Trophoblast cell (in vitro differentiated cells and primary cell): ENCODE data around the gene RGS14.

Experiments
- DNase-seq, 2 donors: peaks; one replicate each; pipeline ENCODE4 v3.0.0-alpha.2; 2016
- H2AFZ ChIP-seq: 2 replicates; pipeline ENCODE4 v1.6.1; 2013; ENCODE audit warnings: low read length, moderate library complexity, mild to moderate bottlenecking; ENCODE audit not compliant: insufficient read depth, poor library complexity
- H2AK5ac ChIP-seq: 2 replicates; pipeline ENCODE4 v1.6.1; 2013; ENCODE audit warnings: mild to moderate bottlenecking, low read length
- H2BK120ac ChIP-seq: 2 replicates; pipeline ENCODE4 v1.6.1; 2013; ENCODE audit warnings: low read length, mild to moderate bottlenecking, moderate library complexity; ENCODE audit not compliant: insufficient read depth, poor library complexity
- H2BK12ac ChIP-seq: 2 replicates; pipeline ENCODE4 v1.6.1; 2013; ENCODE audit warnings: mild to moderate bottlenecking, low read length, moderate library complexity
- H2BK5ac ChIP-seq: 2 replicates; pipeline ENCODE4 v1.6.1; 2013; ENCODE audit warnings: low read length, low read depth, moderate library complexity, mild to moderate bottlenecking; ENCODE audit not compliant: poor library complexity
- H3K14ac ChIP-seq: 2 replicates; pipeline ENCODE4 v1.6.1; 2013; ENCODE audit warnings: mild to moderate bottlenecking, low read length
- H3K18ac ChIP-seq: 2 replicates; pipeline ENCODE4 v1.6.1; 2013; ENCODE audit warnings: mild to moderate bottlenecking, low read length
- H3K23ac ChIP-seq: 2 replicates; pipeline ENCODE4 v1.6.1; 2013; ENCODE audit warnings: low read length
- H3K27ac ChIP-seq: 2 replicates; pipeline ENCODE4 v1.5.1; 2013; ENCODE audit warnings: low read depth, mild to moderate bottlenecking, inconsistent platforms, low read length, moderate library complexity
- H3K27me3 ChIP-seq: 2 replicates; pipeline ENCODE4 v1.6.1; 2013; ENCODE audit warnings: inconsistent platforms, mild to moderate bottlenecking, low read length, moderate library complexity; ENCODE audit not compliant: insufficient read depth
- H3K36me3 ChIP-seq, 2 experiments: 1 replicate in 1 of 2; 2 replicates in 1 of 2; pipeline ENCODE4 v1.6.1; 2013; ENCODE audit warnings: low read length in 2 of 2, mild to moderate bottlenecking in 2 of 2, moderate library complexity in 1 of 2; ENCODE audit not compliant: insufficient read depth in 2 of 2, control insufficient read depth in 1 of 2
- H3K4ac ChIP-seq: 2 replicates; pipeline ENCODE4 v1.6.1; 2013; ENCODE audit warnings: low read depth, mild to moderate bottlenecking, low read length, moderate library complexity
- H3K4me1 ChIP-seq, 2 experiments: 1 replicate in 1 of 2; 2 replicates in 1 of 2; pipeline ENCODE4 v1.6.1; 2013; ENCODE audit warnings: low read length in 2 of 2, mild to moderate bottlenecking in 2 of 2, moderate library complexity in 1 of 2; ENCODE audit not compliant: insufficient read depth in 2 of 2, control insufficient read depth in 1 of 2
- H3K4me2 ChIP-seq: 2 replicates; pipeline ENCODE4 v1.6.1; 2013; ENCODE audit warnings: inconsistent platforms, mild to moderate bottlenecking, low read length, moderate library complexity
- H3K4me3 ChIP-seq: 2 replicates; pipeline ENCODE4 v1.5.1; 2013; ENCODE audit warnings: mild to moderate bottlenecking, low read depth, low read length, inconsistent platforms
- H3K79me1 ChIP-seq: one replicate; pipeline ENCODE4 v1.6.1; 2013; ENCODE audit warnings: low read length
- H3K79me2 ChIP-seq: 2 replicates; pipeline ENCODE4 v1.6.1; 2013; ENCODE audit warnings: low read length, mild to moderate bottlenecking; ENCODE audit not compliant: control insufficient read depth, insufficient read depth, poor library complexity
- H3K9ac ChIP-seq: 2 replicates; pipeline ENCODE4 v1.6.1; 2013; ENCODE audit warnings: mild to moderate bottlenecking, low read length
- H3K9me3 ChIP-seq: 2 replicates; pipeline ENCODE4 v1.6.1; 2013; ENCODE audit warnings: low read depth, mild to moderate bottlenecking, control low read depth, inconsistent platforms, low read length; ENCODE audit not compliant: insufficient read depth
- H4K12ac ChIP-seq: 2 replicates; pipeline ENCODE4 v1.6.1; 2013; ENCODE audit warnings: low read depth, mild to moderate bottlenecking, low read length, moderate library complexity
- H4K8ac ChIP-seq: 2 replicates; pipeline ENCODE4 v1.6.1; 2013; ENCODE audit warnings: low read depth, mild to moderate bottlenecking, low read length, moderate library complexity
- H4K91ac ChIP-seq: one replicate; pipeline ENCODE4 v1.6.1; 2013; ENCODE audit warnings: low read depth, mild to moderate bottlenecking, low read length, moderate library complexity
- WGBS: extraction: QIAGEN DNeasy Blood & Tissue Kit; methylation state at CpG from one replicate; pipeline ENCODE4 v1.1.7; 2013; ENCODE audit warnings: missing lambda C conversion rate; ENCODE audit not compliant: insufficient read length, insufficient coverage; ENCODE audit errors: extremely low coverage; 5-methylcytosine and 5-hydroxymethylcytosine counted together

The RGS14 gene

DNA sequence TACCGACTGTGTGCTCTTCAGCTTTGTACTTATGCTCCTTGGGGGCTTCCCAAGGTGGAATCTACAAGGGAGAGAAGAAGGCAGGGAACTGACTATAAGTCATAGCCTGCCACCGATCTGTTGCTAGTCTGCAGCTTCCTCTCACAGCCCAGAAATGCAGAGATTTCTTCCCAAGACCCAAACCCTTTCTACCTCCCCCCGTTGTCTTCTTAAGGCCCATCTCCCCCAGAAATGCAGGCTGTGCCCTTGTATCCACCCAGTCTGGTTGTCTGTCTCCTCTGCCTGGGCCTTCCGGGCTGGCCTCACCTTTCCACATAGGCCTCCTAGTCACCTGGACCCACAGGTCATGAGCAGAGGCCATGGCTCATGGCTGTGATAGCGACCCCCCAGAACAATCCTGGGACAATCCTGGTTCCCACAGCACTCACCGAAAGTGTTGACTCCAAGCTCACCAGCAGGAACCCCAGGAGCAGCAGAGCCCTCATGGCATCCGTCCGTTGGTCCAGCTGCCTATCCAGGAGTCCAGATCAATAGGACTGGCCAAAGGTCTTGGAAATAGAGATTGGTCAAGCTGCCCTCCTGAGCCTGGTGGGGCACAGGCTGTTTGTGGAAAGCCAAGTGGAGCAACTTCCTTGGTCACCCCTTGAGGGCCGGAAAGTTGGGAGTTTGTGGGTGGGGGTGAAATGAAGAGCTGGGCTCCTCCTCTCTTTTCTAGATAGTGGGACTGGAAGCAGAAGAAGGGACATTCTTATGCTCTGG is 51.5 kb downstream of the RGS14 start, which contains the start of gene F12:
F12 (minus strand) TSS at position 522 of the 759 bp plus-strand sequence; CDS start at position 485, 37 bp downstream.
- H2AFZ ChIP-seq = no peak within 1 kb of the TSS
- no peak within 1 kb of the TSS for H4K91ac ChIP-seq
- H2BK120ac ChIP-seq = no peak within 1 kb of the TSS
- no peak within 1 kb of the TSS for H2BK5ac ChIP-seq
- H3K4me2 ChIP-seq = no peak within 1 kb of the TSS
- H3K9ac ChIP-seq = no peak within 1 kb of the TSS
- no peaks in the 10 kb centered on the region for H3K79me1 ChIP-seq
- no peak within 1 kb of the TSS for H3K4me3 ChIP-seq
- H3K4ac ChIP-seq = no peak within 1 kb of the TSS
- H3K14ac ChIP-seq = no peak within 1 kb of the TSS
- H3K23ac ChIP-seq = no peak within 1 kb of the TSS
- no peak within 1 kb of the TSS for H3K18ac ChIP-seq
- no peaks in the 10 kb centered on the region for H3K79me2 ChIP-seq
- H2BK12ac ChIP-seq = no peak within 1 kb of the TSS
- WGBS = no CpG with 5 or more reads among the region's 9 CpGs
- peaks cover 1% of the 10 kb centered on the region for H3K9me3 ChIP-seq
- DNase-seq = no peak
- no peak within 1 kb of the TSS for H4K12ac ChIP-seq
- H2AK5ac ChIP-seq = no peak within 1 kb of the TSS
- no peaks in the 10 kb centered on the region for H3K36me3 ChIP-seq
- H3K27me3 ChIP-seq = peaks cover 14% of the 10 kb centered on the region
- no peak within 1 kb of the TSS for H3K27ac ChIP-seq
- H3K4me1 ChIP-seq = peaks cover under 1 to 2% of the 10 kb centered on the region in 2 experiments
- H4K8ac ChIP-seq = no peak within 1 kb of the TSS

DNA sequence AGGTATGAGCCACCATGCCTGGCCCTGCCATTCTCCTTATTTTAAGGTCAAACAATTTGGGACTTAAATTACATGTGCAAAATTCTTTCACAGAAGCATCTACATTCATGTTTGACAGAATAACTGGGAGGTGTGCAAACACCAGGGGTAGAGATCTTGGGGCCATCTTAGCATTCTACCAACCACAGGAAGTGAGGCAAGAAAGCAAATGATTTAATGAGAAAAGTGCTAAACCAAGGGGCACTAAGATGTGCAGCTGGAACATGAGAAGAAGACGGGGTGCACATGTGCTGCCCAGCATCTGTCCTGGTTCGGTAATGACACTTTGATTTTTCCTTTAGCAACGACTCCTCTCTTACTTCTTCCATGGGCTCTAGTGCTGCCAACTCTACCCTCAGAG is 52.9 kb downstream of the RGS14 start:
- H3K9me3 ChIP-seq = peaks cover 1% of the 10 kb centered on the region
- no peak overlapping the region for H3K9ac ChIP-seq
- no peaks in the 10 kb centered on the region for H3K4me1 ChIP-seq
- no peak overlapping the region for H3K27ac ChIP-seq
- no peak overlapping the region for H3K4me2 ChIP-seq
- no peak overlapping the region for H3K4ac ChIP-seq
- no peak overlapping the region for H4K8ac ChIP-seq
- no CpG with 5 or more reads among the region's 3 CpGs for WGBS
- no peaks in the 10 kb centered on the region for H3K36me3 ChIP-seq
- DNase-seq = no peak
- H3K14ac ChIP-seq = no peak overlapping the region
- H3K4me3 ChIP-seq = no peak overlapping the region
- no peaks in the 10 kb centered on the region for H3K79me1 ChIP-seq
- H2BK5ac ChIP-seq = no peak overlapping the region
- H3K23ac ChIP-seq = no peak overlapping the region
- H2BK12ac ChIP-seq = no peak overlapping the region
- no peaks in the 10 kb centered on the region for H3K79me2 ChIP-seq
- H4K12ac ChIP-seq = no peak overlapping the region
- H2AFZ ChIP-seq = no peak overlapping the region
- no peak overlapping the region for H4K91ac ChIP-seq
- H2AK5ac ChIP-seq = no peak overlapping the region
- no peak overlapping the region for H2BK120ac ChIP-seq
- peaks cover 1% of the 10 kb centered on the region for H3K27me3 ChIP-seq
- no peak overlapping the region for H3K18ac ChIP-seq

DNA sequence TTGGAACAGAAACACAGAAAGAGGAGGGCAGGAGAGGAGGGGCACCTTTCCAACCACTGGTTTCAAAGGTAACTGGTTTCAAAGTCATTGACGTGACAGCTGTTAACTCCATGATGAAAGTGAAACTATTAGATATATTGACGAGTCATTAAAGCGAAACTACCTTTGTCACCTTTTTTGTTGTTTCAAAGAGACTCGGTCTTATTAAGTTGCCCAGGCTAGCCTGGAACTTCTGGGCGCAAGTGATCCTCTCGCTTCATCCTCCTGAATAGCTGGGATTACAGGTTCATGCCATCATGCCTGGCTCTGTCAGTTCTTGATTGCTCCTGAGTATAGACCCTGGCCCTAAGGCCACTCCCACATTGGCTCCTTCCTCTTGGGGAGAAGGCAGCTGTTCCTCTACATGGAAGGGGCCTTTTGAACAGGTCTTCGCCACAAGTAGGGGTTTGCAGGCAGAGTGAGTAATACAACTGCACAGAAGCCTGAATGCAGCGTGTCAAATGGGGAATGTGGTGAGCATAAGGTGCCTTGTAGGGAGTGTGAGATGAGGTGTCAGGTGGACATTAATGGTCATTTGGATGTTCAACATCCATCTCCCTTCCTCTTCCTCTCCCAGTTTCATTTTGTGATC is 55.0 kb downstream of the RGS14 start:
- peaks cover 1% of the 10 kb centered on the region for H3K9me3 ChIP-seq
- H3K4me1 ChIP-seq = no peaks in the 10 kb centered on the region
- H3K23ac ChIP-seq = peak overlapping the region; percentile 68
- no peak overlapping the region for H3K18ac ChIP-seq
- no peak overlapping the region for H2AFZ ChIP-seq
- H3K4me3 ChIP-seq = no peak overlapping the region
- no peak overlapping the region for H2BK12ac ChIP-seq
- WGBS = no CpG with 5 or more reads among the region's 8 CpGs
- H3K27me3 ChIP-seq = no peaks in the 10 kb centered on the region
- no peak overlapping the region for H4K8ac ChIP-seq
- H3K9ac ChIP-seq = no peak overlapping the region
- no peak overlapping the region for H3K27ac ChIP-seq
- H3K79me2 ChIP-seq = no peaks in the 10 kb centered on the region
- no peak overlapping the region for H3K4ac ChIP-seq
- H3K79me1 ChIP-seq = no peaks in the 10 kb centered on the region
- no peak overlapping the region for H4K12ac ChIP-seq
- H2AK5ac ChIP-seq = no peak overlapping the region
- no peak overlapping the region for H2BK120ac ChIP-seq
- no peak for DNase-seq
- H3K36me3 ChIP-seq = no peaks in the 10 kb centered on the region
- no peak overlapping the region for H3K14ac ChIP-seq
- no peak overlapping the region for H2BK5ac ChIP-seq
- H4K91ac ChIP-seq = no peak overlapping the region
- no peak overlapping the region for H3K4me2 ChIP-seq

DNA sequence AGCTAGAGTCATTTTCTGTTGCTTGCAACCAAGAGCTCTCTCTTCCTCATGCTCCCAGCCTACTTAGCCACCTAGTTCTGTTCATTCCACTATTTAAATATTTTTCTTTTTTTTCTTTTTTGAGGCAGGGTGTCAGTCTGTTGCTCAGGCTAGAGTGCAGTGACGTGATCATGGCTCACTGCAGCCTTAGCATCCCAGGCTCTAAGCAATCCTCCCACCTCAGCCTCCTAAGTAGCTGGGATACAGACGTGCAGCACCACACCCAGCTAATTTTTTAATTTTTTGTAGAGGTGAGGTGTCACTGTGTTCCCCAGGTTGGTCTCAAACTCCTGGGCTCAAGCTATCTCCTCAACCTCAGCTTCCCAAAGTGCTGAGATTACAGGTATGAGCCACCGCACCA is 56.8 kb downstream of the RGS14 start:
- no peak overlapping the region for H2BK120ac ChIP-seq
- H2AFZ ChIP-seq = no peak overlapping the region
- no peak overlapping the region for H3K4ac ChIP-seq
- no peak overlapping the region for H2BK12ac ChIP-seq
- no peak overlapping the region for H3K14ac ChIP-seq
- no peak overlapping the region for H3K18ac ChIP-seq
- no peak overlapping the region for H4K91ac ChIP-seq
- no peaks in the 10 kb centered on the region for H3K27me3 ChIP-seq
- no peak overlapping the region for H4K12ac ChIP-seq
- no peak overlapping the region for H3K4me3 ChIP-seq
- H2AK5ac ChIP-seq = no peak overlapping the region
- H2BK5ac ChIP-seq = no peak overlapping the region
- H4K8ac ChIP-seq = no peak overlapping the region
- H3K9ac ChIP-seq = no peak overlapping the region
- no peak overlapping the region for H3K23ac ChIP-seq
- H3K27ac ChIP-seq = no peak overlapping the region
- no CpG with 5 or more reads among the region's 3 CpGs for WGBS
- no peaks in the 10 kb centered on the region for H3K36me3 ChIP-seq
- H3K4me1 ChIP-seq = no peaks in the 10 kb centered on the region
- H3K79me2 ChIP-seq = no peaks in the 10 kb centered on the region
- H3K79me1 ChIP-seq = no peaks in the 10 kb centered on the region
- no peak for DNase-seq
- H3K4me2 ChIP-seq = no peak overlapping the region
- no peaks in the 10 kb centered on the region for H3K9me3 ChIP-seq
